Prostate gland (tissue), 2 donors: ENCODE data around the gene RRP1.

Experiments
- CTCF ChIP-seq, 4 experiments: fragments of 200-600 bp in 2 of 4; fragments of 450-650 bp in 2 of 4; sonication (generic) in 2 of 4; IDR thresholded peaks; 1 replicate in 3 of 4; 2 replicates in 1 of 4; pipeline ENCODE4 v1.5.1; 2016 to 2019; ENCODE audit warnings: antibody characterized with exemption in 4 of 4, mild to moderate bottlenecking in 2 of 4, moderate library complexity in 2 of 4
- POLR2A ChIP-seq: fragments of 450-650 bp; IDR thresholded peaks from one replicate; pipeline ENCODE4 v1.6.1; 2016; ENCODE audit warnings: antibody characterized with exemption, mild to moderate bottlenecking

GRCh38 chr21:43758811-43759210, 30.6 kb upstream of the RRP1 start:
- TF ChIP-seq CTCF (IDR thresholded peaks at IDR 0.05) (no peak), POLR2A (no peak)
